ENCODE measurements around the gene ERC2.

The ERC2 gene

DNA sequence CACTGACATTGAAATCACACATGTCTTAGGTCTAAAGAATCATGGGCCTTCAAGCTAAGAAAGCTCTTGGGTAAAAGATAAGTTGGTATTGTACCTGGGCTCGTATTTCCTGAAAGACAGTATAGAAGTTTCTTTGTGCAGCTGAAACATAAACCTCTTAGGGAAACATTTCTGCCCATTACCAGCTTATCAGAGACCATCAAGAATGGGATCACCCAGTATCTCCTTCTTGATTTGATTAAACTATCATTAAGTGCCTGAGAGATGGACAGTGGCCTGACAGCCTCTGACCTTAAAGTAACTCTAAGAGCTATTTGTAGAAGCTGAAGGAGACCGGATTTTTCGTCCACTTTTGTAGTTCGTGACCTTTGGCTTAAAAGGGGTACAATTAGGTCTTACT lies 265.3 kb downstream of the ERC2 start:
- no peak overlapping the region for H3K4me3 ChIP-seq (ENCODE audit: low read depth, low read length)
- no peak for TF ChIP-seq CTCF (IDR thresholded peaks at IDR 0.05; ENCODE audit: control insufficient read depth, extremely low read depth, insufficient read depth)
- no peak for DNase-seq (ENCODE audit: low read depth)

DNA sequence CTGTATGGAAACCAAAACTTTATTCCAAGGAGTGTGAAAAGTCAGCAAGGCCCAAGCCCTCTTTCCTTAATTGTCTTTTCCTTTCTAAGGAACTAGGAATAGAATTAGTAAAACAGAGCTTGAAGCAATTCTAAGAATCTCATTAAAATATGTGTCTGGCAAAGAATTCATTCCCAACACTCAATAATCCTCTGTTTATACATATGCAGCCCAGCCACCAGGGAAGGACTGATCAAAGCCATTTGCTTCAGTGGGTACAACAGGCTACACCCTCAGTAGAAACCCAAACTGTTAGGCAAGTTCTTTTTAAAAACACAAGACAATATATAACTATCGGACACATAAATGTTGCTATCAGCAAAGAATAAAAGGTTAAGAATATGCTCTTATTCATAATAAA lies 266.9 kb downstream of the ERC2 start:
- TF ChIP-seq CTCF (IDR thresholded peaks at IDR 0.05; ENCODE audit: control insufficient read depth, extremely low read depth, insufficient read depth), result no peak
- H3K4me3 ChIP-seq (ENCODE audit: low read depth, low read length), result no peak overlapping the region
- DNase-seq (ENCODE audit: low read depth), result no peak

DNA sequence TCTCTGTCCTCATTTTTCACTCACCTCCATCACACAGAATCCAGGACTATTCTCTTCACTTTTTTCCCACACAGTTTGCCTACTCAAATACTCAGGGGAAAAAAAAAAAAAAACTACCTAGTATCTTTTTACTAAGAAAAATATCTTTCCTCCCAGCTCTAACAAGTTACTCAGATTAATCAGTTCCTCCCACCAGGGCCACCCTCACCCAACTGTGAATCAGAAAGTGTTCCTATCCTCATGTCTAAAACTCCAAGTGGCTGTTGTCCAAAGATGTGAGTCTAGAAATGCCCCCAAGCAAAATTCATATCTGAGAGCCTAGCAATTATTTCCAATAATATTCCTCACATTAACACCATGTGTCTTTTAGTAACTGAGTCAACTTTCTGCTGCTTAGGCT lies 268.0 kb downstream of the ERC2 start:
- DNase-seq (ENCODE audit: low read depth), result no peak
- no peak for TF ChIP-seq CTCF (IDR thresholded peaks at IDR 0.05; ENCODE audit: control insufficient read depth, extremely low read depth, insufficient read depth)
- H3K4me3 ChIP-seq (ENCODE audit: low read depth, low read length), result no peak overlapping the region

DNA sequence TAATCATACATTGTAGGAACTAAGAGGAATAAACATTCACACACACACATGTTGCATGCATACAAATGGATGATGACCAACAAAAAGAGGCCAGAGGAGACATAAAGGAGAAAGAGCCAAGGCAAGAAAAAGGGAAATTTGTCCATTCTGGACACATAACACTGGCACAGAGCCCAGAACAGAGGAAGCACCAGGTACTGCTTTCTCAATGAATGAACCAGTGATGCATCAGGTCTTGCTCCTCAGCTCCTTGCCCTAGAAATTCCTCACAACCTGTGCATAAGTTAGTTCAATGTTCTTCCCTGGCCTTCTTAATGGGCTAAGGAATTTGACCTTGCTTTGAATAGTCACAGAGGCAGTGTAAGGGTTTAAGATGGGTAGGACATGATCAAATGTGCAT lies 270.3 kb downstream of the ERC2 start:
- H3K4me3 ChIP-seq (ENCODE audit: low read depth, low read length), result no peak overlapping the region
- TF ChIP-seq CTCF (IDR thresholded peaks at IDR 0.05; ENCODE audit: control insufficient read depth, extremely low read depth, insufficient read depth), result no peak
- no peak for DNase-seq (ENCODE audit: low read depth)

- no peak overlapping the region for H3K4me3 ChIP-seq (ENCODE audit: low read depth, low read length)
- TF ChIP-seq CTCF (IDR thresholded peaks at IDR 0.05; ENCODE audit: control insufficient read depth, extremely low read depth, insufficient read depth), result no peak
- no peak for DNase-seq (ENCODE audit: low read depth)
Observed at GRCh38 chr3:56197259-56197965, 270.9 kb downstream of the ERC2 start.

DNA sequence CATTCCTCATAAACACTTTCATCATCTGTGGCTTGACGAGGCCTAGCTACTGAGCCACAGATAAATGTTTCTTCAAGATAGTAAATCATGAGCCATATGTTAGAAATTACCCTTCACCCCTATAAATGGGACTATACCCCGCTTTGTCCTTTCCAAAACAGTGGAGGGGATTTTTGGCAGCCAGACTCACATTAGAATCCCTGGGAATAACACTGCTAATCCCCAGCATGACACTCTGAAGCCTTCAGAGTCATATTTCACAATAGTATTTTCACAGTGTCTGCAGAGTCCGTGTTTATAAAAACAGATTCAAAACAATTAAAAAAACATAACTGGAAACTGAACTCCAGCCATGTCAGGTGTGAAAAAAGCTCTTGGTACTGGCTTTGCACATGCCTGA lies 271.6 kb downstream of the ERC2 start:
- TF ChIP-seq CTCF (IDR thresholded peaks at IDR 0.05; ENCODE audit: control insufficient read depth, extremely low read depth, insufficient read depth), result no peak
- DNase-seq (ENCODE audit: low read depth), result no peak
- H3K4me3 ChIP-seq (ENCODE audit: low read depth, low read length), result no peak overlapping the region

GRCh38 chr3:56193519-56193918 lies 274.7 kb downstream of the ERC2 start:
- no peak for TF ChIP-seq CTCF (IDR thresholded peaks at IDR 0.05; ENCODE audit: control insufficient read depth, extremely low read depth, insufficient read depth)
- H3K4me3 ChIP-seq (ENCODE audit: low read depth, low read length), result no peak overlapping the region
- no peak for DNase-seq (ENCODE audit: low read depth)

Data from LNCaP clone FGC (cell line).